HG03460 (cell line): ENCODE data around the gene SLC22A12.

Experiments used
- ATAC-seq: cut with Tn5 transposase; IDR thresholded peaks from one replicate; pipeline ENCODE4 v1.9.1; 2021; ENCODE audit not compliant: unreplicated experiment

SLC22A12 gene

GRCh38 chr11:64602466-64603070, 11.5 kb downstream of the SLC22A12 start:
- no peak for ATAC-seq

GRCh38 chr11:64603411-64604110, 12.5 kb downstream of the SLC22A12 start:
- no peak for ATAC-seq

- no peak for ATAC-seq
These were observed 13.6 kb downstream of the SLC22A12 start for GRCh38 chr11:64604458-64605243.

- no peak for ATAC-seq
These were observed 14.2 kb downstream of the SLC22A12 start for GRCh38 chr11:64605244-64605560.

- ATAC-seq = no peak
These were observed 14.9 kb downstream of the SLC22A12 start for GRCh38 chr11:64605656-64606585.

GRCh38 chr11:64606796-64607380, 15.9 kb downstream of the SLC22A12 start:
- ATAC-seq = no peak

- no peak for ATAC-seq
These were observed 16.5 kb downstream of the SLC22A12 start for GRCh38 chr11:64607381-64607985.

- ATAC-seq = no peak
These were observed 17.0 kb downstream of the SLC22A12 start for GRCh38 chr11:64608046-64608445.

- ATAC-seq = no peak
These were observed 17.6 kb downstream of the SLC22A12 start for GRCh38 chr11:64608636-64609035.

- ATAC-seq = no peak
These were observed 18.5 kb downstream of the SLC22A12 start for GRCh38 chr11:64609436-64610047.

GRCh38 chr11:64610596-64610995, 19.6 kb downstream of the SLC22A12 start:
- no peak for ATAC-seq

- ATAC-seq = no peak
These were observed 20.2 kb downstream of the SLC22A12 start for GRCh38 chr11:64611176-64611575.

GRCh38 chr11:64611869-64612646, 21.0 kb downstream of the SLC22A12 start:
- ATAC-seq = no peak

GRCh38 chr11:64613648-64614047, 22.6 kb downstream of the SLC22A12 start:
- no peak for ATAC-seq

- no peak for ATAC-seq
These were observed 23.9 kb downstream of the SLC22A12 start for GRCh38 chr11:64614917-64615316.

GRCh38 chr11:64616817-64617216, 25.8 kb downstream of the SLC22A12 start:
- ATAC-seq = no peak

- no peak for ATAC-seq
These were observed 28.2 kb downstream of the SLC22A12 start for GRCh38 chr11:64619196-64619595.

- no peak for ATAC-seq
These were observed 28.9 kb downstream of the SLC22A12 start for GRCh38 chr11:64619811-64620380.
